ENCODE measurements around the gene MARCHF10.

DNA sequence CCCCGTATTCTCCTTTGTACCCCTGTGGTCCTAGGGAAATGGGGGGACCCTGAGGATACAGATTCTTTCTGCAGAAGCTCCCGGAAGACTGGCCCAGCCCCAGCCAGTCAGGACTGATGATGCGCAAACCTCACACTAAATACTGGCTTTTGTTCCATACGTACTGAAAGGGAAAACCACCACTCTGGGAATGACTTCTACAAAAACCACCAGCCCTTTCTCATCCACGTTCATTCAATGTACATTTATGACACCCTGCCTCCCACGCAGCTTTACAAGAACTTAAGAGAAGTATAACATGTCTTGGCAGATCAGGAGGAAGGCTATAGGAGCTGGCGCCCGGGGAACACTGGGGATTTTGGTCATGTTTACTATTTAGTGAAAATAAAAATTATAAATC lies 70.6 kb downstream of the MARCHF10 start:
- TF ChIP-seq EZH2phosphoT487 (IDR thresholded peaks at IDR 0.05; ENCODE audit: low read depth): no peak
- TF ChIP-seq, protein P1, sequence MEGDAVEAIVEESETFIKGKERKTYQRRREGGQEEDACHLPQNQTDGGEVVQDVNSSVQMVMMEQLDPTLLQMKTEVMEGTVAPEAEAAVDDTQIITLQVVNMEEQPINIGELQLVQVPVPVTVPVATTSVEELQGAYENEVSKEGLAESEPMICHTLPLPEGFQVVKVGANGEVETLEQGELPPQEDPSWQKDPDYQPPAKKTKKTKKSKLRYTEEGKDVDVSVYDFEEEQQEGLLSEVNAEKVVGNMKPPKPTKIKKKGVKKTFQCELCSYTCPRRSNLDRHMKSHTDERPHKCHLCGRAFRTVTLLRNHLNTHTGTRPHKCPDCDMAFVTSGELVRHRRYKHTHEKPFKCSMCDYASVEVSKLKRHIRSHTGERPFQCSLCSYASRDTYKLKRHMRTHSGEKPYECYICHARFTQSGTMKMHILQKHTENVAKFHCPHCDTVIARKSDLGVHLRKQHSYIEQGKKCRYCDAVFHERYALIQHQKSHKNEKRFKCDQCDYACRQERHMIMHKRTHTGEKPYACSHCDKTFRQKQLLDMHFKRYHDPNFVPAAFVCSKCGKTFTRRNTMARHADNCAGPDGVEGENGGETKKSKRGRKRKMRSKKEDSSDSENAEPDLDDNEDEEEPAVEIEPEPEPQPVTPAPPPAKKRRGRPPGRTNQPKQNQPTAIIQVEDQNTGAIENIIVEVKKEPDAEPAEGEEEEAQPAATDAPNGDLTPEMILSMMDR (IDR thresholded peaks at IDR 0.05; ENCODE audit: low read depth, low read length): no peak

Data from OCI-LY3 (cell line).